ENCODE results near the gene S100A8. TPM values are rescaled to one million over a fixed set of nuclear protein-coding genes. Genes with fewer than 3 reads are reported as not detected.

S100A8 gene
- total and polyA plus RNA-seq, 2 donors (not counting 3 experiments of a cell fraction or from before 2014, with no cell fraction given) = not detected

DNA sequence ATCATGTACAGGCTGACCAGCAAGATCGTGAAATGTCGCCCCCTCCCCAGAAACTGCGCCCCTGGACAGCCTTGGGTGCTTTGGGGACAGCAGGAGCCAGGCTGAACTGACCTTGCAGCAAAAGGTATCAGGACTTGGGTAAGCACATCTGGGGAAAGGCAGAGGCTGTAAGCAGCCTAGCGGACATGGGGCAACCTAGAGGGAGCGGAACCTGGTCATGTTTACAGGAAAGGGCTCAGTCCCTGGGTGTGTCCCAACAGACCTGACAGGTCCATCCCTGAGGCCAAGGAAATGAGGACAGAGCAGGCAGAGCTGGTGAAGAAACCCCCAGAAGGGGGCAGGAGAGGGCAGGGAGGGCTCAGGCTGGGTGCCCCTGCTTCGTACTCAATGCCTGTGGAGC lies 3.1 kb upstream of the S100A8 start:
- CTCF ChIA-PET = no interaction called here
- Histone ChIP-seq H3K9me1 (replicated peaks; ENCODE audit: control insufficient read depth, extremely low read depth, insufficient read depth, low read length) (no peaks in the 10 kb centered on the region), H4K20me1 (replicated peaks; ENCODE audit: control insufficient read depth, extremely low read depth, insufficient read depth, low read length) (no peaks in the 10 kb centered on the region), H3K9me3 (replicated peaks; ENCODE audit: control insufficient read depth, insufficient read depth, low read length) (no peaks in the 10 kb centered on the region), H3K4me1 (ENCODE audit: control insufficient read depth, extremely low read depth, insufficient read depth, low read length) (no peaks in the 10 kb centered on the region), H3K27ac (ENCODE audit: insufficient read depth, low read depth, low read length) (no peak overlapping the region), H3K4me3 (replicated peaks in 1 of 3; ENCODE audit: insufficient read depth in 1 of 3, low read depth in 1 of 3, low read length in 3 of 3) (no peak overlapping the region), H3K27me3 (ENCODE audit: control insufficient read depth in 2 of 2, insufficient read depth in 2 of 2, low read length in 2 of 2) (no peaks in the 10 kb centered on the region), H3K79me2 (ENCODE audit: control insufficient read depth, insufficient read depth, low read length) (no peaks in the 10 kb centered on the region), H2AFZ (ENCODE audit: low read depth, low read length) (no peak overlapping the region), H3K36me3 (ENCODE audit: control insufficient read depth in 2 of 2, extremely low read depth in 1 of 2, insufficient read depth in 2 of 2, low read length in 2 of 2) (no peaks in the 10 kb centered on the region), H3K9ac (replicated peaks; ENCODE audit: extremely low read depth, insufficient read depth, low read length) (no peak overlapping the region), H3K4me2 (ENCODE audit: insufficient read depth, low read length) (no peak overlapping the region)
- dilution Hi-C loops (cut with MboI; ENCODE audit: extremely low pct_ligation_motif_present, low sequenced_read_pairs) (no loop called here), intact Hi-C loops (cut with micrococcal nuclease) (no loop called here)
- no peak for TF ChIP-seq POLR2A (IDR thresholded peaks at IDR 0.05; ENCODE audit: low read depth, low read length)
- no peak for TF ChIP-seq EZH2 (IDR thresholded peaks at IDR 0.05; ENCODE audit: borderline replicate concordance, low read depth, low read length, severe bottlenecking)
- no peak for TF ChIP-seq GATA2 (IDR thresholded peaks at IDR 0.05; ENCODE audit: insufficient read depth, insufficient read length, low read depth, low read length)
- TF ChIP-seq JUN (IDR thresholded peaks at IDR 0.05; ENCODE audit: borderline replicate concordance, insufficient read depth, insufficient read length, low read depth) = no peak
- no peak for TF ChIP-seq CTCF (IDR thresholded peaks at IDR 0.05; ENCODE audit: extremely low read depth in 1 of 2, insufficient read depth in 1 of 2, low read depth in 1 of 2, low read length in 2 of 2)
- TF ChIP-seq FOS (IDR thresholded peaks at IDR 0.05; ENCODE audit: borderline replicate concordance, insufficient read depth, low read length) = no peak
- TF ChIP-seq, protein P1, sequence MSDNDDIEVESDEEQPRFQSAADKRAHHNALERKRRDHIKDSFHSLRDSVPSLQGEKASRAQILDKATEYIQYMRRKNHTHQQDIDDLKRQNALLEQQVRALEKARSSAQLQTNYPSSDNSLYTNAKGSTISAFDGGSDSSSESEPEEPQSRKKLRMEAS (IDR thresholded peaks at IDR 0.05; ENCODE audit: insufficient read depth, insufficient read length) = no peak
- TF ChIP-seq POLR2AphosphoS5 (IDR thresholded peaks at IDR 0.05; ENCODE audit: insufficient read depth, low read depth, low read length) = no peak
- DNase-seq (ENCODE audit: low read depth, low spot score) (no peak), FAIRE-seq (no peak)
- POLR2A ChIA-PET = no interaction called here
- BruUV-seq (replicated peaks) = no TSS peak

All from endothelial cell of umbilical vein (primary cell).